Measurements from ENCODE around the gene MYCN.
A peak's percentile ranks its signal among the peaks of the same experiment; 100 is the strongest.

The MYCN gene

GRCh38 chr2:15976354-15976753 lies 36.0 kb downstream of the MYCN start:
- Histone ChIP-seq H3K9me3 (ENCODE audit: severe bottlenecking) (no peaks in the 10 kb centered on the region), H3K4me1 (ENCODE audit: insufficient read depth, poor library complexity, severe bottlenecking) (no peaks in the 10 kb centered on the region), H3K36me3 (ENCODE audit: low read depth) (no peaks in the 10 kb centered on the region), H3K27me3 (ENCODE audit: insufficient read depth, poor library complexity, severe bottlenecking) (no peaks in the 10 kb centered on the region), H3K4me3 (ENCODE audit: severe bottlenecking) (no peak overlapping the region), H3K27ac (ENCODE audit: poor library complexity, severe bottlenecking) (no peak overlapping the region)
- ATAC-seq (ENCODE audit: low read depth) (peak; percentile 46; the same call in 1 of the 3 replicates), DNase-seq (ENCODE audit: low spot score) (no peak)
- TF ChIP-seq, protein P1, sequence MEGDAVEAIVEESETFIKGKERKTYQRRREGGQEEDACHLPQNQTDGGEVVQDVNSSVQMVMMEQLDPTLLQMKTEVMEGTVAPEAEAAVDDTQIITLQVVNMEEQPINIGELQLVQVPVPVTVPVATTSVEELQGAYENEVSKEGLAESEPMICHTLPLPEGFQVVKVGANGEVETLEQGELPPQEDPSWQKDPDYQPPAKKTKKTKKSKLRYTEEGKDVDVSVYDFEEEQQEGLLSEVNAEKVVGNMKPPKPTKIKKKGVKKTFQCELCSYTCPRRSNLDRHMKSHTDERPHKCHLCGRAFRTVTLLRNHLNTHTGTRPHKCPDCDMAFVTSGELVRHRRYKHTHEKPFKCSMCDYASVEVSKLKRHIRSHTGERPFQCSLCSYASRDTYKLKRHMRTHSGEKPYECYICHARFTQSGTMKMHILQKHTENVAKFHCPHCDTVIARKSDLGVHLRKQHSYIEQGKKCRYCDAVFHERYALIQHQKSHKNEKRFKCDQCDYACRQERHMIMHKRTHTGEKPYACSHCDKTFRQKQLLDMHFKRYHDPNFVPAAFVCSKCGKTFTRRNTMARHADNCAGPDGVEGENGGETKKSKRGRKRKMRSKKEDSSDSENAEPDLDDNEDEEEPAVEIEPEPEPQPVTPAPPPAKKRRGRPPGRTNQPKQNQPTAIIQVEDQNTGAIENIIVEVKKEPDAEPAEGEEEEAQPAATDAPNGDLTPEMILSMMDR (IDR thresholded peaks at IDR 0.05; ENCODE audit: poor library complexity, severe bottlenecking) = no peak

- no peak for DNase-seq (ENCODE audit: low spot score)
- no peak for ATAC-seq (ENCODE audit: low read depth)
Measured at GRCh38 chr2:15979051-15979758, 38.9 kb downstream of the MYCN start.

DNA sequence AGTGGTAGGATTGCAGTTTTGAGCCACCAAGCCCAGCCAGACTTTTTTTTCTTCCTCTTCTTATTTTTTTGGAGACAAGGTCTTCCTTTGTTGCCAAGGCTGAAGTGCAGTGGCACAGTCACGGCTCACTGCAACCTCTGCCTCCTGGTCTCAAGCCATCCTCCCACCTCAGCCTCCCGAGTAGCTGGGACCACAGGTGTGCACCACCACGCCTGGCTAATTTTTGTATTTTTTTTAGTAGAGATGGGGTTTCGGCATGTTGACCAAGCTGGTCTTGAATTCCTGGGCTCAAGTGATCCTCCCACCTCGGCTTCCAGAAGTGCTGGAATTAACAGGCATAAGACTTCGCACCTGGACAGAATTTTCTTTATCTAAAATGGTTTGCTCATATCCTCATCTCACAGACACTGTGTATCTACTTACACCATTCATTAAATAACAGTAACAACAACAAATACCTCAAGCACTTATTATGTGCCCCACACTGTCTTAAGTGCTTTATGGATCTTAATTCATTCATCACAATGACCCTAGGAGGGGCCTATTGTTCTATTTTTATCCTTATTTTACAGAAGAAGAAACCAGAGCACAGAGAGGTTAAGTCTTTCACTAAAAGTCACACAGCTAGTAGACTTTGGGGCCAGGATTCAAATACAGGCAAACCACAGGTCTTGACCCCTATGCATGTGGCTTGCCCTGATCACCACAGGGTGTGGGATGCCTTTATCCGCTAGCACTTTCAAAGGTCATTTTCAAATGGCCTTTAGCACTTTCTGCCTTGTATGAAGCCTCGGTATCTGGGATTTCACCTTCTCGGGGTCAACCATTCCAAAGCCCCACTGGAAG lies 39.6 kb downstream of the MYCN start:
- Histone ChIP-seq H3K27ac (ENCODE audit: poor library complexity, severe bottlenecking) (no peak overlapping the region), H3K36me3 (ENCODE audit: low read depth) (no peaks in the 10 kb centered on the region), H3K4me1 (ENCODE audit: insufficient read depth, poor library complexity, severe bottlenecking) (no peaks in the 10 kb centered on the region), H3K9me3 (ENCODE audit: severe bottlenecking) (no peaks in the 10 kb centered on the region), H3K27me3 (ENCODE audit: insufficient read depth, poor library complexity, severe bottlenecking) (no peaks in the 10 kb centered on the region), H3K4me3 (ENCODE audit: severe bottlenecking) (no peak overlapping the region)
- ATAC-seq (ENCODE audit: low read depth) = no peak
- TF ChIP-seq, protein P1 (IDR thresholded peaks at IDR 0.05; ENCODE audit: poor library complexity, severe bottlenecking) = no peak
- DNase-seq (ENCODE audit: low spot score) = no peak

More at GRCh38 chr2:15979051-15979758, 38.9 kb downstream of the MYCN start:
- H3K9me3 ChIP-seq (ENCODE audit: severe bottlenecking) = no peaks in the 10 kb centered on the region
- TF ChIP-seq, protein P1 (IDR thresholded peaks at IDR 0.05; ENCODE audit: poor library complexity, severe bottlenecking) = no peak
- no peak overlapping the region for H3K4me3 ChIP-seq (ENCODE audit: severe bottlenecking)
- H3K27me3 ChIP-seq (ENCODE audit: insufficient read depth, poor library complexity, severe bottlenecking) = no peaks in the 10 kb centered on the region
- no peaks in the 10 kb centered on the region for H3K4me1 ChIP-seq (ENCODE audit: insufficient read depth, poor library complexity, severe bottlenecking)
- H3K27ac ChIP-seq (ENCODE audit: poor library complexity, severe bottlenecking) = no peak overlapping the region
- H3K36me3 ChIP-seq (ENCODE audit: low read depth) = no peaks in the 10 kb centered on the region

- ATAC-seq (ENCODE audit: low read depth) = no peak
- Histone ChIP-seq H3K27me3 (ENCODE audit: insufficient read depth, poor library complexity, severe bottlenecking) (no peaks in the 10 kb centered on the region), H3K4me3 (ENCODE audit: severe bottlenecking) (no peak overlapping the region), H3K27ac (ENCODE audit: poor library complexity, severe bottlenecking) (no peak overlapping the region), H3K36me3 (ENCODE audit: low read depth) (no peaks in the 10 kb centered on the region), H3K9me3 (ENCODE audit: severe bottlenecking) (no peaks in the 10 kb centered on the region), H3K4me1 (ENCODE audit: insufficient read depth, poor library complexity, severe bottlenecking) (no peaks in the 10 kb centered on the region)
- no peak for DNase-seq (ENCODE audit: low spot score)
- TF ChIP-seq, protein P1 (IDR thresholded peaks at IDR 0.05; ENCODE audit: poor library complexity, severe bottlenecking) = no peak
Measured at GRCh38 chr2:15980605-15981098, 40.3 kb downstream of the MYCN start.
